ENCODE data around the gene ATAD2B. TPM values are rescaled to one million over a fixed set of nuclear protein-coding genes. Genes with fewer than 3 reads are reported as not detected.

ATAD2B gene
- polyA plus RNA-seq, 1 of the 3 experiments (the other 2 are of a cell fraction): 1.3 TPM

- H3K4me1 ChIP-seq (ENCODE audit: control insufficient read depth in 1 of 2, insufficient read depth in 2 of 2, low read depth in 1 of 2, low read length in 1 of 2): no peaks in the 10 kb centered on the region
- no peaks in the 10 kb centered on the region for H3K9me2 ChIP-seq
- H2AFZ ChIP-seq (ENCODE audit: low read depth): no peak overlapping the region
- H3K9ac ChIP-seq: no peak overlapping the region
- no peaks in the 10 kb centered on the region for H4K20me1 ChIP-seq (ENCODE audit: insufficient read depth)
- H3K4me3 ChIP-seq (ENCODE audit: low read depth in 2 of 2, low read length in 1 of 2): no peak overlapping the region
- no peaks in the 10 kb centered on the region for H3K9me3 ChIP-seq
- H3K79me2 ChIP-seq (ENCODE audit: insufficient read depth): no peaks in the 10 kb centered on the region; the same call in 1 of the 2 replicates
- no peaks in the 10 kb centered on the region for H3F3A ChIP-seq (replicated peaks; ENCODE audit: insufficient read depth)
- ChIA-PET POLR2A (no interaction called here), CTCF (interaction anchor here (1.7 to 2.7 kb wide), 3 partner anchors 10 to 89 kb away, joined by 5 to 23 read pairs (median 10); partner anchors contain the start of gene ATAD2B)
- no peak overlapping the region for H3K27ac ChIP-seq (ENCODE audit: low read depth in 2 of 2, low read length in 1 of 2)
- no peak for TF ChIP-seq ZBTB33 (IDR thresholded peaks at IDR 0.05; ENCODE audit: borderline replicate concordance, low read depth)
- no peak for TF ChIP-seq CHD2 (IDR thresholded peaks at IDR 0.05; ENCODE audit: low read length, partially characterized antibody)
- no peak for TF ChIP-seq REST (IDR thresholded peaks at IDR 0.05; ENCODE audit: low read depth, low read length)
- no peak for TF ChIP-seq SIN3A (IDR thresholded peaks at IDR 0.05; ENCODE audit: borderline replicate concordance, low read depth, low read length)
- TF ChIP-seq PBX3 (IDR thresholded peaks at IDR 0.05): no peak
- no peak for TF ChIP-seq CTCF (IDR thresholded peaks at IDR 0.05)
- no peak for TF ChIP-seq EZH2phosphoT487 (IDR thresholded peaks at IDR 0.05; ENCODE audit: borderline replicate concordance, low read depth)
- no peak for TF ChIP-seq FOXM1 (IDR thresholded peaks at IDR 0.05; ENCODE audit: low read depth)
- no peak for TF ChIP-seq TCF12 (IDR thresholded peaks at IDR 0.05)
- no peak for TF ChIP-seq TEAD4 (IDR thresholded peaks at IDR 0.05; ENCODE audit: borderline replicate concordance, insufficient read depth)
- peaks cover 14 to 15% of the 10 kb centered on the region in 2 experiments for H3K36me3 ChIP-seq (replicated peaks in 1 of 2; ENCODE audit: control insufficient read depth in 1 of 2, insufficient read depth in 2 of 2, low read length in 1 of 2)
- DNase-seq: no peak
- H3K4me2 ChIP-seq: no peak overlapping the region
- WGBS (ENCODE audit: low lambda C conversion rate): 82% methylated on average over 6 of the region's 9 CpGs
- H3K27me3 ChIP-seq (ENCODE audit: insufficient read depth): no peaks in the 10 kb centered on the region
Measured at GRCh38 chr2:23836971-23837565, 89.9 kb downstream of the ATAD2B start.
